SJSA1 (cell line): ENCODE data around the gene MLLT10. TPM values are rescaled to one million over a fixed set of nuclear protein-coding genes. Genes with fewer than 3 reads are reported as not detected.

Experiments used
- DNase-seq, 2 experiments: peaks; one replicate each; pipeline ENCODE4 v3.0.0-alpha.2; 2015 to 2020; ENCODE audit warnings: low spot score in 2 of 2, low read depth in 1 of 2
- H3K27ac ChIP-seq: fragments of 250-450 bp; sonication (Bioruptor Pico); 2 replicates; pipeline ENCODE4 v1.5.1; 2020; ENCODE audit warnings: mild to moderate bottlenecking, moderate library complexity
- H3K27me3 ChIP-seq: fragments of 250-450 bp; sonication (Bioruptor Pico); replicated peaks from 2 replicates; pipeline ENCODE4 v1.5.1; 2020; ENCODE audit warnings: mild to moderate bottlenecking, moderate library complexity
- H3K36me3 ChIP-seq: fragments of 250-450 bp; sonication (Bioruptor Pico); 2 replicates; pipeline ENCODE4 v1.5.1; 2020; ENCODE audit warnings: mild to moderate bottlenecking
- H3K4me1 ChIP-seq: fragments of 250-450 bp; sonication (Bioruptor Pico); replicated peaks from 2 replicates; pipeline ENCODE4 v1.6.1; 2021; ENCODE audit warnings: mild to moderate bottlenecking
- H3K4me3 ChIP-seq: fragments of 250-450 bp; sonication (Bioruptor Pico); 2 replicates; pipeline ENCODE4 v1.5.1; 2020; ENCODE audit warnings: mild to moderate bottlenecking
- H3K9me3 ChIP-seq: fragments of 250-450 bp; sonication (Bioruptor Pico); replicated peaks from 2 replicates; pipeline ENCODE4 v1.5.1; 2020; ENCODE audit warnings: mild to moderate bottlenecking
- total RNA-seq: library from RNA; depleted of rRNA; stranded (reverse); fragments of >200 nt; shearing (Covaris generic); gene quantifications from 2 replicates; pipeline ENCODE4 v1.2.3, GENCODE V29; 2014

MLLT10 gene
- total RNA-seq, 1 experiment from 2014 or later = 21.7 TPM

DNA sequence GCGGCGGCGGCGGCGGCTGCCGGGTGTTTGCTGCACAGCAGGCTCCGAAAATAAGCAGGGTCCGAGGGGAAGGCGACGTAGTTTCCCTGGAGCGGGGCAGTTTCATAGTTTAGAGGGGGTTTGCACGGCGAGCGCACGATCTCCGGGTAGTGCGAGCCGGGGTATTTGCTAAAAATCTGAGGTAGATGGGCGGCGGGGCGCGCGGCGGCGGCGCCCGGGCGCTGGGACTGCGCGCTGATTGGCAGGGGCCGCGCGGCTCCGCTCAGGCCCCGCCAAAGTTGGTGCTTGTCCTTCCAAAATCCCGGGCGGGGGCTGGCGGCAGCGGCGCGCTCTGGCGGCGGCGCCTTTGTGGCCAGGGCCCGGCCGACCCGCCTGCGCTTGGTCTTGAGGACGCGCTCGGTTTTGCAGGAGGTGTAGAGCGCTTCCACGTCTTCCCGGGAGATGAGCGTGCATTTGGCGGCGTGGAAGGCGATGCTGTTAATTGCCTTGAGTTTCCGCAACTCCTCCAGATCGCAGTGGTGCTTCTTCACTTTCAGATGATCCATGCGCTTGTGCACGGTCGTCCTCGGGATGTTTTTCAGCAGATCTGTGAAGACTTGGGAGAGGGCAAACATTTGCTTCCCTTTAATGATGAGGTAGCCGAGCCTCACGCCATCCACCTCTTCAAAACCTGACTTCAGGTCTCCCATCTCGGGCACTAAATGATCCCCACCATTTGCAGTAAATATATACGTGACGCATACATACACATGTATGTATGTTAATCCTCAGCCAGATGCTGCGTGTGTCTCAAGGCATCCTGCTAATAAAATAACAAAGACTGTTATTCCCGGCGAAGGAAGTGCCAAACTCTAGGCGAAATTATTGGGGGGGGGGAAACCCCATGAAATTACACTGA, 16.6 kb upstream of the MLLT10 start:
- no peaks in the 10 kb centered on the region for H3K36me3 ChIP-seq
- no peaks in the 10 kb centered on the region for H3K9me3 ChIP-seq
- peak overlapping the region; percentile 70 for H3K4me3 ChIP-seq
- DNase-seq = peak; percentile 71 to 81
- no peak overlapping the region for H3K27ac ChIP-seq
- H3K4me1 ChIP-seq = peaks cover 36% of the 10 kb centered on the region
- H3K27me3 ChIP-seq = no peaks in the 10 kb centered on the region

DNA sequence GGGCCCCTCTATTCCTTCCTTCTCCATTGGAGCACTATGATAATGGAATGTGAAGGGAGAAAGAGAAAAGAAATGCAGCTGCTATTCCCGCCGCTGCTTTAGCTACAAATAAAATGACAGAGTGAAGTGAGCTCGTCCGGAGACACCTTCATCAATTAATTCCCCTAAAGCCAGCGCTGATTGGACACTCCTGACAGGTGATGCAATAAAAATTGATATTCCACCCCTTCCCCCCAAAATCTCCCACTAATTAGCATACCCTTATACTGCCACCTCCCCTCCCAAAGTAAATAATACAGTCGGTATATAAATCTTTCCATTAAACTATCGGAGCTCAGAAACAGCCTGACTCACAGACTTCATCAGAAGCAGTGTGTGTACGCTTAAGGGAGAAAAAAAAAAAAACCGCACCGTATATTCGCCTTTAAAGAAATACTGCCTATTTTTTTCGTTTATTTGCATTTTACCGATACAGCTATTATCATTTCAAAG, 15.8 kb upstream of the MLLT10 start:
- H3K4me3 ChIP-seq = peak overlapping the region; percentile 70; the same call in 1 of the 2 replicates
- no peak for DNase-seq
- no peak overlapping the region for H3K27ac ChIP-seq
- no peaks in the 10 kb centered on the region for H3K27me3 ChIP-seq
- H3K9me3 ChIP-seq = no peaks in the 10 kb centered on the region
- no peaks in the 10 kb centered on the region for H3K36me3 ChIP-seq
- H3K4me1 ChIP-seq = peaks cover 36% of the 10 kb centered on the region

- DNase-seq = no peak
- H3K4me3 ChIP-seq = no peak overlapping the region; the same call in 1 of the 2 replicates
- no peaks in the 10 kb centered on the region for H3K27me3 ChIP-seq
- H3K27ac ChIP-seq = no peak overlapping the region
- no peaks in the 10 kb centered on the region for H3K9me3 ChIP-seq
- peaks cover 36% of the 10 kb centered on the region for H3K4me1 ChIP-seq
- H3K36me3 ChIP-seq = no peaks in the 10 kb centered on the region
Observed at GRCh38 chr10:21518641-21519396, 15.2 kb upstream of the MLLT10 start.

DNA sequence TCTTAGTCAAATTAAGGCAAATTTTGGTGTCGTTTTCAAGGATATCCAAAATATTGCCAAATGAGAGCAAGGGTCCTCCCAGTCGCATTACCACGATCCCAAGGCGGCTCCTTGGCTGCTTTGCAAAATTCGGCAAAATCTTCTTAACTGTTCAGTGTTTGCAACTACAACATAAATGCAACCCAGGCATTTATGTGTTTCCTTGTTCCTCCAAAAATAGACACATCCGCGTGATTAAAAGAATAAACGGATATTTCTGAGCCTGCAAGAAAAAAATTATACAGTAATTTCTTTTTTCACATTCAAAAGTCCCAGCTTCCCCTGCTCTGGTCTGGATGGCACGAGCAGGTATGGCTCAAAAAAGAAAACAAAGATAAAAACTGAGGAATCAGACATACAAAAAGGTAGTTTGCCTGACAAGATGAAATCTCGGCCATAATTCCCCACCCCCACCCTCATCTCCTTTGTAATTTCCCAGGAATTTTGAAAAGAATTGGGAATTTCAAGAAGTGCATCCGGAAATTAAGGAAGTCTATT, 14.6 kb upstream of the MLLT10 start:
- peak overlapping the region; percentile 41 for H3K27ac ChIP-seq
- peak overlapping the region; percentile 37 for H3K4me3 ChIP-seq
- H3K4me1 ChIP-seq = peaks cover 34% of the 10 kb centered on the region
- H3K27me3 ChIP-seq = no peaks in the 10 kb centered on the region
- no peak for DNase-seq
- no peaks in the 10 kb centered on the region for H3K36me3 ChIP-seq
- no peaks in the 10 kb centered on the region for H3K9me3 ChIP-seq

DNA sequence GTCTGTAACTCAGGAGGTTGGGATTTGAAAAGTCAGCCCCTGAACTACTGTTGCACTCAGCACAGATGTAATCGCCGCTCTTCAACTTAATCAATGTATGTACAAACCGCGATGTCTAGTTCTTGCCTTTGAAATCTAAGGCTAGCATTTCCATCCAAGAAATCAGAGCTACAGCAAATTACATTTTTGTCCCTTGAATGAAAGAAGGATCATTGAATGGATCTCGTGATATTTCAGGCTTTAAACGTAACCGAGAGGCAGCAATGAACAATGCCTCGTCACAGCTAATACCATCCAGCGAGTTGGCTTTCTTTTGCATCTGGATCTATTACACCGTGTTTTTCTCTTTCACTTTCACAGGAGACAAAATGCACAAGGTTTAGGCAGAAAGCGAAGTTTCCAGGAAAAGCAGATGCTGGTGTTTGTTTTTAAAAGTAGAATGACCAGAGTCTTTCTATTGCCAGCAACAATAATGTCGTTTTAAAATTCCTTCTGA, 14.0 kb upstream of the MLLT10 start:
- peak in 1 of 2 experiments; percentile 69 for DNase-seq
- Histone ChIP-seq H3K9me3 (no peaks in the 10 kb centered on the region), H3K4me3 (peak overlapping the region; percentile 37), H3K27me3 (no peaks in the 10 kb centered on the region), H3K4me1 (peaks cover 38% of the 10 kb centered on the region), H3K27ac (peak overlapping the region; percentile 41), H3K36me3 (no peaks in the 10 kb centered on the region)

DNA sequence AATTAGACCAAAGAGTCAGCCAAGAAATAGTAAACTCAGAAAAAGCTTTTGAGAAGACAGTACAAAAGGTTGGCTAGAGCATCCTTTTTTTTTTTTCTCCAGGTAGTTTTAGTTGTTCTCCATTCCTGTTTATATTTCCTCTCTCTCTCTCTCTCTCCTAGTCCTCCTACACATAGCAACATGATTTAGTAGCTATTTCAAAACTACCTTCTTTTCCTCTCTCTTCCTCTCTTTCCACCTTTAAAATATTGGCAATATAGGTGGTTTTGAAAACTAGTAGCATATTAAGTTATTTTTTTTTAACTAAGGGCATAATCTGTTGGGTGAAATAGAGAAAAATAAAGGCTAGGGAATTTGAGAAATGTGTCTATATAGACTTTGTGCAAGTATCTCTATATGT, 13.5 kb upstream of the MLLT10 start:
- H3K4me3 ChIP-seq = no peak overlapping the region

DNA sequence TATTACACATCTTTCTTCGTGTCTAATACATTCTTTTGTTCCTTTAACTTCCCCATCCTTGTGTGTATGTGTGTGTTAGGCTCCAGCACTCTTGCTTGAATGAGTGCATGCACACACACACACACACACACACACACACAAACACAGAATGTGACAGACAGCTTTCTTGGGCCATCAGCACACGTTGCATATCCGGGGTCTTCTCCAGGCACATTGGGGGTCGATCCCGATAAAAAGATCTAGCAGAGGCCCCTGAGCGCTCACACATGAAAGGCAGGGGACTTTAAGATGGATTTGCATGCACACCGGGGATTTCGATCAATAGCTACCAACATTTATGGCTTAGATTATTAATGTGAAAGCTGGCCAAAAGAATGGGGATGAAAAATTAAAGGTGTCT, 13.1 kb upstream of the MLLT10 start:
- Histone ChIP-seq H3K4me1 (peaks cover 40% of the 10 kb centered on the region), H3K27ac (no peak overlapping the region), H3K4me3 (no peak overlapping the region), H3K9me3 (no peaks in the 10 kb centered on the region), H3K27me3 (no peaks in the 10 kb centered on the region), H3K36me3 (no peaks in the 10 kb centered on the region)
- DNase-seq = no peak

More for the DNA sequence above, 13.5 kb upstream of the MLLT10 start:
- Histone ChIP-seq H3K9me3 (no peaks in the 10 kb centered on the region), H3K4me1 (peaks cover 43% of the 10 kb centered on the region), H3K36me3 (no peaks in the 10 kb centered on the region), H3K27me3 (no peaks in the 10 kb centered on the region), H3K27ac (no peak overlapping the region)
- DNase-seq = no peak

DNA sequence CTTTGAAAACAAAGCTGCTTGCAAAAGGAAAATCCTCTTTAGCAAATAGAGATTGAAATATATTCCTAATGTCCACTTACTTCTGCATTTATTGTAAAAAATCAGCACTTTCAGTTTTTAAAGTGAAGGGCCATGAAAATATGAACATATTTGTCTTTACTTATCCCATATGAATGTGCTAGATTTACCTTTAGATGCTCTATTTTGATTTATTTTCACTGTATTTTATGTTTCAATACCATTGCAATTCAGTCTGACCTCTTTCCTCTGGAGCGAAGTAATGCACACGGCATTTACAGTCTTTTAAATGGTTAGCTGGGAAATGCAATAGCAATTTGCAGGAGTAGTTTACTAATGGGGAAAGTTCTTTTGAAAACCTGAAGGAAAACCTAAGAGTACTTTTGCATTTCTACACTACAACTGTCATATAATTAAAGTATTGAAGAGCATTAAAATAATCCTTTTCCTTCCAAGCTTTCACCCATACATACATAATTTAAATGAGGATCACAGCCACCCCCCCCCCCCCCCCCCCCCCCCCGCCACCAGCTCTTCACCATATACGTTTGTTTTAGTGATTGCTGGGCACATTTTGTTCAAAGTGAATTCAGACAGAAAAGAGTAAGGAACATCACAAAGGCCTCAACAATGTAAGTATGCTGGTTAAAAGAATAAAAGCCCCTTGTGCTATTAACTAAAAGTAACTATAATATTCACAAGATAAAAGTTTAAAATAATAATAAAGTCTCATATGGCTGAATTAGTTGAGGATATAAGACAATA, 12.1 kb upstream of the MLLT10 start:
- DNase-seq = no peak
- H3K4me1 ChIP-seq = peaks cover 34% of the 10 kb centered on the region
- no peaks in the 10 kb centered on the region for H3K36me3 ChIP-seq
- H3K27ac ChIP-seq = no peak overlapping the region
- no peaks in the 10 kb centered on the region for H3K9me3 ChIP-seq
- H3K27me3 ChIP-seq = no peaks in the 10 kb centered on the region
- H3K4me3 ChIP-seq = no peak overlapping the region

DNA sequence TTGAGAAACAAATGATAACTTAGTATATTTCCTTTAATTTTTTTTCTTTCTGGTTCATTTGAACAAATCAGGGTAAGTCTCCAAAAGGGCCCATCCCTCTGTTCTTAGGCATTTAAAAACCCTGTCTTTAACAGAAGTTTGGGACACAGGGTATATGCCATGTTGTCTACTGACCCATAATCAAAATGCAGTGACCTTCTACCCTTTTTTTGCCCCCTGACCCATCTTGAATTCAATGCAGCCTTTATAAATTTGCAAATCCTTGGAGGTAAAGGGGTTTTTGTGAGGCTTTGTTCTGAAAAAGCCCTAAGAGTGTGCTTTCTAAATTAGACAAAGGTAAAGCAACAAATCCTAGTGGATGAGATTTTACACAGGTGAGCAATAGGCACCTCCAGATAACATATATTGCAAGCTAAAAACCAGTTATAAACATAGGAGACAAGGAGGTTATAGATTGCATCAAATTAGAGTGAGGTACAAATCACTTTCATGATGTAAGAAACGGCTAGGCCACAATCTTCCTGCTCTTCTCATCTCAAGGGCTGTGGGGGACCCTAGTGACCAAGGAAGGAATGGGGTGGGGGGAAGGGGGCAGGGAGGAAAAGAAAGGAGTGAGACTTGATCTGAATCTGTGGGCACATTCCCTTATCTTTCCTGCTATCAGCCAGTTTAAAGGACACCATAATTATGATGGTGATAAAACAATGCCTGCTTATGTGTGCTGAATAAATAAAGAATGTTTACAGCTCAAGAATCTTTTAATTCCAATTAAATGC, 11.2 kb upstream of the MLLT10 start:
- no peak overlapping the region for H3K27ac ChIP-seq
- peaks cover 29% of the 10 kb centered on the region for H3K4me1 ChIP-seq

GRCh38 chr10:21523557-21524008, 10.4 kb upstream of the MLLT10 start:
- H3K27ac ChIP-seq = no peak overlapping the region
- no peak for DNase-seq
- H3K4me3 ChIP-seq = no peak overlapping the region
- H3K27me3 ChIP-seq = no peaks in the 10 kb centered on the region
- peaks cover 24% of the 10 kb centered on the region for H3K4me1 ChIP-seq
- no peaks in the 10 kb centered on the region for H3K36me3 ChIP-seq
- no peaks in the 10 kb centered on the region for H3K9me3 ChIP-seq

More for the DNA sequence above, 11.2 kb upstream of the MLLT10 start:
- H3K4me3 ChIP-seq = no peak overlapping the region
- no peaks in the 10 kb centered on the region for H3K36me3 ChIP-seq
- no peaks in the 10 kb centered on the region for H3K27me3 ChIP-seq
- DNase-seq = no peak
- no peaks in the 10 kb centered on the region for H3K9me3 ChIP-seq

DNA sequence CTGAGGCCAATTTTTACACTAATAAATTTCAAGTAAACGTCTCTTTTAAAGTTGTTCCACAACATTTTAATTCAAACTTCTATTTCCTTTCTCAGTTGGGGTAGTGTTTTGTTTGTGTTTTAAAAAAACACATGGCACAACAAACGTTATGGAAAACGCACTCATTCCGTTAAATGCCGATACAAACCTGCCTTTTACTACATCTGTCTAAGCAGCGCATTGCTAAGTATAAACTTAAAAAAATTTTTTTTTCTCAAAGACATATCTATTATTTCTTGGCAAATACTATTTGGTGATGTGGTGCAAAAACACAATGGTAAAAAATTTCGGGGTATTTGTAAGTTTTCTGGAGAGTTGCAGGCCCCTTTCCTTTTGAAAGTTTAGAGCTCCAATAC, 9.9 kb upstream of the MLLT10 start:
- no peaks in the 10 kb centered on the region for H3K9me3 ChIP-seq
- H3K27me3 ChIP-seq = no peaks in the 10 kb centered on the region
- DNase-seq = no peak
- H3K36me3 ChIP-seq = no peaks in the 10 kb centered on the region
- no peak overlapping the region for H3K4me3 ChIP-seq
- no peak overlapping the region for H3K27ac ChIP-seq
- H3K4me1 ChIP-seq = peaks cover 25% of the 10 kb centered on the region

- Histone ChIP-seq H3K4me1 (peaks cover 20% of the 10 kb centered on the region), H3K9me3 (no peaks in the 10 kb centered on the region), H3K4me3 (peak overlapping the region; percentile 64), H3K36me3 (no peaks in the 10 kb centered on the region), H3K27ac (no peak overlapping the region), H3K27me3 (no peaks in the 10 kb centered on the region)
- peak in 1 of 2 experiments; percentile 54 for DNase-seq
Observed at GRCh38 chr10:21524526-21525366, 9.3 kb upstream of the MLLT10 start.
